Measurements from ENCODE around the gene BET1. TPM values are rescaled to one million over a fixed set of nuclear protein-coding genes. Genes with fewer than 3 reads are reported as not detected.

BET1 gene
- total RNA-seq, 1 donor from 2014 or later: 21.9 TPM

DNA sequence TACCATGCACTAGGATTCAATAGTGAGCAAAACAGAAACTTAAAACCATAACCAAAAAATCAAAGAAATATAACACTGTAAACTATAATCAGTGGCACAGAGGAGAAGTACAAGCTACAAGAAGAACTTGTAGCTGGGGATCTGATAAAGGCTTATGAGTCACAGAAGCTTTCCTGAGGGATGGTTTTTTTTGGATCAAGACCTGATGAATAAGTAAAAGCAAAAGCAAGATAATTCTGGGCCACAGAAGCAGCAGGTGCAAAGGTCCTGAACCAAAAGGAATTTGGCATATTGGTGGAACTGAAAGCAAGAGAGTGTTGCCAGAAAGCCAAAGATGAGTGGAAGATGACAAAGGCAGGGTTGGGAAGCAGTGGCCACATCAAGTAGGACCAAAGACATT is 37.4 kb upstream of the BET1 start:
- H3K4me3 ChIP-seq: no peak overlapping the region
- no peak for ATAC-seq
- intact Hi-C loops (cut with DNase I): no loop called here

DNA sequence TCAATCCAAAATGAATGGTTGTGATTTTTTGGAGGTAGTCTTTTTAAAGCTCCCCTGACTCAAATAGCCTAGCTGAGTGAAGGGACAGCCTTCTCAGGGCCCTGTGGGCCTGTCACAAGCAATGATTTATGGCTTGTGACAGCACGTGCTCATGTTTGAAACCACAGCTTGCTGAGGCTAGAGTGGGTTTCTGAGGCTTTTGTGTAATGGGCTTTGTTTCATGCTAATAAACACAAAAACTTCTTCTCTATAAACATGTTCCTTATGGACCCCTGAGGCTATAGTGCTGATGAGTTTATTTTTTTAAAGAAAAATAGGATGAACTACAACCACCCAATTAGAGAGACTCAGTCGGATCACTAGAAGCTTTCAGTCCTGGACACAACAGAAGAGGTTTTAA is 36.1 kb upstream of the BET1 start:
- no peak overlapping the region for H3K27ac ChIP-seq
- no peak for ATAC-seq
- H3K36me3 ChIP-seq: no peaks in the 10 kb centered on the region
- no peaks in the 10 kb centered on the region for H3K9me3 ChIP-seq
- intact Hi-C loops (cut with DNase I): no loop called here
- no peak overlapping the region for H3K4me3 ChIP-seq
- no peaks in the 10 kb centered on the region for H3K4me1 ChIP-seq
- H3K27me3 ChIP-seq (ENCODE audit: low read depth): no peaks in the 10 kb centered on the region
- DNase-seq: no peak
- no peak for TF ChIP-seq CTCF (IDR thresholded peaks at IDR 0.05)

More for the DNA sequence above, 37.4 kb upstream of the BET1 start:
- Histone ChIP-seq H3K27ac (no peak overlapping the region), H3K4me1 (no peaks in the 10 kb centered on the region), H3K36me3 (no peaks in the 10 kb centered on the region), H3K9me3 (no peaks in the 10 kb centered on the region), H3K27me3 (ENCODE audit: low read depth) (no peaks in the 10 kb centered on the region)
- TF ChIP-seq CTCF (IDR thresholded peaks at IDR 0.05): no peak
- DNase-seq: no peak

DNA sequence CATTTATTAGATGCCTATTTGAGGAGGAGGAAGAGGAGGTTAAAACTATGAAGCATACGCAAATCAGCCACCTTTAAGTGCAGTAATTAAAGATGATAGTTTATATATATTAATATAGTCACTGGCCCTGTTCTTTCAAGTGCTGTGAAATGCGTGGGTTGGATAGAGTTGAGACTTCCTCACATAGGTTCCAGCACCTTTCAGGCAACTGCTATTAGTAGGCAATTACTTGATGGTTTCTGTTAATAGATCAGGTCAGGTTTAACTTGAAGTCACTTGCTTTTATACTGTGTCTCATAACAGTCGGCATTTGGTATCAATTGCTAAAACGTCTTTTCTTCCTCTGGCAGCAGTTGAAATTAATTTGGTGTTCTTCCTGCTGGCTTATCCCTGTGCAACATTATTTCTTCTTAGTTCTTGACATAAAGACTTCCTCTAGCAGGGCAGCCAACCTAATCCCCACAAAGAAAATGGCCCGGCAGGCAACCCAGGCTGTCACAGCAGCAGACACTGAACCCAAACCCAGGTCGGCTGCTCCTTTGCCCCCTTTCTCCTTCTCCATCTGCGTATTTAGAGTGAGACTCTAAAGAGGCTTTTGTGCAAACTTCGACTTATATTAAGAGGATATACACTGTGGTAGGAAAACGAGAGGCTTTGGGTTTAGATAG is 35.3 kb upstream of the BET1 start:
- ATAC-seq (no peak), DNase-seq (no peak)
- Histone ChIP-seq H3K4me3 (no peak overlapping the region), H3K27me3 (ENCODE audit: low read depth) (no peaks in the 10 kb centered on the region), H3K4me1 (no peaks in the 10 kb centered on the region), H3K9me3 (no peaks in the 10 kb centered on the region), H3K36me3 (no peaks in the 10 kb centered on the region), H3K27ac (no peak overlapping the region)
- intact Hi-C loops (cut with DNase I): no loop called here
- no peak for TF ChIP-seq CTCF (IDR thresholded peaks at IDR 0.05)

DNA sequence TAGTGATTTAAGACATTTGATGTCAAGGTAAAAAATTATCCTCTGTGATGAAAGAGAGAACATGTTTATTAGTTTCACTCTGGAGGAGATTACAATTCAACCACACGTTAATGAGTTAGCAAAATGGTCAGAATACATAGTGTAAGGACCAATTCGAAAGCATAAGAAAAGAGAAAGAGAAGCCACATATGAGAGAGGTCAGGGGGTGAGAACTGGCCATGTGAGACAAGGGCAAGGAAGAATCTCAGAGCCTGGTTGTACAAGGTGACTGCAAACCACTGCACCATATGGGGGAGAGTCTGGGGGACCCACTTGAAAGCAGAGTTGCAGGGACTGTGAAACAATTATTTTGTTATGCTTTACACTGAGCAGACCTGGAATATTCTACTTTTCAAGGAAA is 27.7 kb upstream of the BET1 start:
- H3K9me3 ChIP-seq: no peaks in the 10 kb centered on the region
- intact Hi-C loops (cut with DNase I): no loop called here
- DNase-seq (no peak), ATAC-seq (no peak)
- no peaks in the 10 kb centered on the region for H3K4me1 ChIP-seq
- TF ChIP-seq CTCF (IDR thresholded peaks at IDR 0.05): no peak
- H3K27ac ChIP-seq: no peak overlapping the region
- no peaks in the 10 kb centered on the region for H3K27me3 ChIP-seq (ENCODE audit: low read depth)
- H3K36me3 ChIP-seq: no peaks in the 10 kb centered on the region
- H3K4me3 ChIP-seq: no peak overlapping the region

DNA sequence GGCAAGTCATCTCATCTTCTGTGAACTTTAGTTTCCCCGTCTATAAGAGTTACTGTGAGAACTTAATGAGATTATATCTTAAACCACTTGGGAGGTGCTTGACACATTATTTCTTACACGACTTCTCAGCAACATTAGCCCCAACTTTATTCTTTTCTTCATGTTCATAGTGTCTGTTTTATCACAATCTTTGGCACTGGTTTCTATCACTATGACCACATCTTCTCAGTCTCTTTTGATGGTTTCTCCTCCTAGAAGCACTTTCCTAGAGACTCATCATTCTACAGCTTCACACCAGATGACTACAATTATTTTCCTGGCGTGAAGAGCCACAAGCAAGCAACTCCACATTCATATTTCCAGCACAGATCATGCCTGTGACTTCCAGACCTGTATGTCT is 26.5 kb upstream of the BET1 start:
- Histone ChIP-seq H3K4me3 (no peak overlapping the region), H3K9me3 (no peaks in the 10 kb centered on the region), H3K36me3 (no peaks in the 10 kb centered on the region), H3K4me1 (no peaks in the 10 kb centered on the region), H3K27ac (no peak overlapping the region), H3K27me3 (ENCODE audit: low read depth) (no peaks in the 10 kb centered on the region)
- intact Hi-C loops (cut with DNase I): no loop called here
- no peak for TF ChIP-seq CTCF (IDR thresholded peaks at IDR 0.05)
- ATAC-seq (no peak), DNase-seq (no peak)
